OCI-LY1 (cell line): ENCODE measurements around the gene MAIP1.

Source experiments
- H2AFZ ChIP-seq: fragments of 200-600 bp; sonication (generic), shearing (Covaris generic); 2 replicates; pipeline ENCODE4 v1.6.0; 2014; ENCODE audit warnings: antibody characterized with exemption, mild to moderate bottlenecking, low read length
- H3F3A ChIP-seq: fragments of 200-600 bp; sonication (generic), shearing (Covaris generic); 2 replicates; pipeline ENCODE4 v1.6.0; 2014; ENCODE audit warnings: mild to moderate bottlenecking, antibody characterized with exemption, low read length, moderate library complexity; ENCODE audit not compliant: insufficient read depth
- H3K27ac ChIP-seq: fragments of 200-600 bp; sonication (generic); 2 replicates; pipeline ENCODE4 v1.5.1; 2014; ENCODE audit warnings: low read length, mixed run types, mild to moderate bottlenecking, low read depth; ENCODE audit not compliant: poor library complexity, severe bottlenecking
- H3K27me3 ChIP-seq: fragments of 200-600 bp; sonication (generic); 2 replicates; pipeline ENCODE4 v1.6.0; 2014; ENCODE audit warnings: antibody characterized with exemption, mild to moderate bottlenecking, low read length, moderate library complexity; ENCODE audit not compliant: insufficient read depth
- H3K36me3 ChIP-seq: fragments of 200-600 bp; sonication (generic); 2 replicates; pipeline ENCODE4 v1.6.1; 2014; ENCODE audit warnings: mild to moderate bottlenecking, antibody characterized with exemption, low read length, moderate library complexity, mixed read lengths; ENCODE audit not compliant: insufficient read depth
- H3K4me1 ChIP-seq: fragments of 200-600 bp; sonication (generic); 2 replicates; pipeline ENCODE4 v1.5.1; 2014; ENCODE audit warnings: mild to moderate bottlenecking, low read length, moderate library complexity; ENCODE audit not compliant: insufficient read depth, severe bottlenecking
- H3K4me2 ChIP-seq: fragments of 200-600 bp; sonication (generic), shearing (Covaris generic); 2 replicates; pipeline ENCODE4 v1.6.1; 2014; ENCODE audit warnings: low read length
- H3K4me3 ChIP-seq: fragments of 200-600 bp; sonication (generic); 2 replicates; pipeline ENCODE4 v1.5.1; 2014; ENCODE audit warnings: low read length, low read depth, mild to moderate bottlenecking, mixed read lengths; ENCODE audit not compliant: poor library complexity, severe bottlenecking
- H3K79me2 ChIP-seq: fragments of 200-600 bp; shearing (Covaris generic); 2 replicates; pipeline ENCODE4 v1.6.1; 2016; ENCODE audit warnings: mixed run types, low read length, mixed read lengths; ENCODE audit not compliant: insufficient read depth
- H3K9ac ChIP-seq: fragments of 200-600 bp; sonication (generic), shearing (Covaris generic); 2 replicates; pipeline ENCODE4 v1.6.1; 2014; ENCODE audit warnings: mild to moderate bottlenecking, low read length, mixed read lengths
- H3K9me2 ChIP-seq: fragments of 200-600 bp; sonication (generic), shearing (Covaris generic); 2 replicates; pipeline ENCODE4 v1.6.1; 2014; ENCODE audit warnings: low read depth, mild to moderate bottlenecking, low read length, mixed read lengths
- H3K9me3 ChIP-seq: fragments of 200-600 bp; shearing (Covaris generic); 2 replicates; pipeline ENCODE4 v1.6.1; 2014; ENCODE audit warnings: low read length, mixed read lengths
- H4K20me1 ChIP-seq: fragments of 200-600 bp; sonication (generic), shearing (Covaris generic); 2 replicates; pipeline ENCODE4 v1.6.0; 2016; ENCODE audit warnings: mild to moderate bottlenecking, low read length; ENCODE audit not compliant: insufficient read depth
- EZH2 ChIP-seq: fragments of 200-600 bp; sonication (generic), shearing (Covaris generic); IDR thresholded peaks from 2 replicates; pipeline ENCODE4 v1.8.0; 2017; ENCODE audit warnings: borderline replicate concordance, mixed run types, mild to moderate bottlenecking, antibody characterized with exemption, low read length, moderate library complexity, mixed read lengths
- TF ChIP-seq, protein P1 (sequence below): fragments of 200-600 bp; sonication (generic), shearing (Covaris generic); IDR thresholded peaks from 2 replicates; pipeline ENCODE4 v1.5.1; 2017; ENCODE audit warnings: mild to moderate bottlenecking, antibody characterized with exemption, low read length, moderate library complexity, mixed read lengths

Gene MAIP1

DNA sequence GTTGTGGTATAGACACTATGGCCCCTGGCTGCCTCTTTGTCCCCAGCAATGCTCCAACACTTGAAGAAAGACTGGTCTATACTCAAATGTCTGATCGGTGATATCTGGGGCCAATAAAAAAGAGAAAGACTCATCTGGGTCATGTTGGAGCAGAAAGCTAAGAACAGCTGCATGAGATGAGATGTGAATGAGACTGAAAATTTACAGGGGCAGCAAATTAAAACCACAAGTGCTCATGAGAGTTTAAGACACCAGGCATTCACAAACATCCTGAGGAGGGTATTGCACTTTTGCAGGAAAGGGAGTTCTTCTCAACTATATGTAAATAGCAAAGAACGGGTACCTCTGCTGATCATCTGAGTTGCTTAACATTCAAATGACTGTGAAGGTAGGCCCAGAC lies 36.3 kb downstream of the MAIP1 start:
- Histone ChIP-seq H2AFZ (no peak overlapping the region), H3K4me3 (no peak overlapping the region), H3K9me3 (no peaks in the 10 kb centered on the region), H3K9ac (no peak overlapping the region), H4K20me1 (no peaks in the 10 kb centered on the region), H3K9me2 (no peaks in the 10 kb centered on the region), H3F3A (no peaks in the 10 kb centered on the region), H3K27me3 (no peaks in the 10 kb centered on the region), H3K36me3 (no peaks in the 10 kb centered on the region), H3K4me2 (no peak overlapping the region), H3K27ac (no peak overlapping the region), H3K4me1 (peaks cover 8% of the 10 kb centered on the region), H3K79me2 (no peaks in the 10 kb centered on the region)
- TF ChIP-seq, protein P1, sequence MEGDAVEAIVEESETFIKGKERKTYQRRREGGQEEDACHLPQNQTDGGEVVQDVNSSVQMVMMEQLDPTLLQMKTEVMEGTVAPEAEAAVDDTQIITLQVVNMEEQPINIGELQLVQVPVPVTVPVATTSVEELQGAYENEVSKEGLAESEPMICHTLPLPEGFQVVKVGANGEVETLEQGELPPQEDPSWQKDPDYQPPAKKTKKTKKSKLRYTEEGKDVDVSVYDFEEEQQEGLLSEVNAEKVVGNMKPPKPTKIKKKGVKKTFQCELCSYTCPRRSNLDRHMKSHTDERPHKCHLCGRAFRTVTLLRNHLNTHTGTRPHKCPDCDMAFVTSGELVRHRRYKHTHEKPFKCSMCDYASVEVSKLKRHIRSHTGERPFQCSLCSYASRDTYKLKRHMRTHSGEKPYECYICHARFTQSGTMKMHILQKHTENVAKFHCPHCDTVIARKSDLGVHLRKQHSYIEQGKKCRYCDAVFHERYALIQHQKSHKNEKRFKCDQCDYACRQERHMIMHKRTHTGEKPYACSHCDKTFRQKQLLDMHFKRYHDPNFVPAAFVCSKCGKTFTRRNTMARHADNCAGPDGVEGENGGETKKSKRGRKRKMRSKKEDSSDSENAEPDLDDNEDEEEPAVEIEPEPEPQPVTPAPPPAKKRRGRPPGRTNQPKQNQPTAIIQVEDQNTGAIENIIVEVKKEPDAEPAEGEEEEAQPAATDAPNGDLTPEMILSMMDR: no peak
- TF ChIP-seq EZH2: no peak

DNA sequence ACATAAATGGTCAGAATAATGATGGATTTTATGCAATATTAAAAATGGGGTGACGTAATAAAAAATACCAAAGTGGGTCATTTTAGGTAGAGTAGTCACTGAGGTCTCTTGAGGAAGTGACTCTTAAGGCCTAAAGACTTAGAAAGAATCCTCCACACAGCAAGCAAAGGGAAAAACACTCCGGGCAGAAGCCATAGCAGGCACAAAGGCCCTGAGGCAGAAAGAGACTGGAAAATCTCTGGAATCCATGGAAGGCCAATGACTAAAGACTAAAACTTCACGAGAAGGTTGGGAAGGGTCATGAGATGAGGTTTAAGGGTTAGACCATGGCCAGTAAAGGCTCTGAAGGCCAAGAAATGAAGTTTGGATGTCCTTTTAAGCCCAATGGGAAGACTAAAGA lies 36.9 kb downstream of the MAIP1 start:
- Histone ChIP-seq H3K27me3 (no peaks in the 10 kb centered on the region), H2AFZ (no peak overlapping the region), H3K4me3 (no peak overlapping the region), H3K79me2 (no peaks in the 10 kb centered on the region), H3K9ac (no peak overlapping the region), H3K4me2 (no peak overlapping the region), H3K27ac (no peak overlapping the region), H3K4me1 (peaks cover 8% of the 10 kb centered on the region), H3K36me3 (no peaks in the 10 kb centered on the region), H4K20me1 (no peaks in the 10 kb centered on the region), H3K9me2 (no peaks in the 10 kb centered on the region), H3K9me3 (no peaks in the 10 kb centered on the region), H3F3A (no peaks in the 10 kb centered on the region)
- TF ChIP-seq, protein P1: no peak
- no peak for TF ChIP-seq EZH2

DNA sequence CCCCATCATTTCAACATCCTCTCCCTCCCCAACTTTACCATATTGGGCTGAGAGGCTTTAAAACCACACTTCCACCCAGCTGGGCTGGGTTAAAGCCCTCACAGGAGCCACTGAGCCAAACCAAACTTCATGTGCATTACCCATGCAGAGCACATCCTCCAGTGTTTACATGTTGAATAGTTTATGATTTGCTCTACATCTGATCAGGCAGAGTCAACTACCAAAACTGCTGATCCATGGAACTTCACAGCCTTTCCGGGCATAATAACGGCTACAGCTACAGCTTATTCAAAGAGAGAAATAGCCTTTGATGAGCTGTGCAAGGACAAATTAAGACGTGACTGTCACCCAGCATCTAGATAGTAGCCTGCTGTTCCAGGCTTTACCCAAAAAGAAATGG lies 39.0 kb downstream of the MAIP1 start:
- Histone ChIP-seq H3K9me3 (no peaks in the 10 kb centered on the region), H2AFZ (no peak overlapping the region), H3K9ac (no peak overlapping the region), H3K9me2 (no peaks in the 10 kb centered on the region), H3K79me2 (no peaks in the 10 kb centered on the region), H3K4me2 (no peak overlapping the region), H3K4me1 (no peaks in the 10 kb centered on the region), H3K27ac (no peak overlapping the region), H3K27me3 (no peaks in the 10 kb centered on the region), H3F3A (no peaks in the 10 kb centered on the region), H4K20me1 (no peaks in the 10 kb centered on the region), H3K4me3 (no peak overlapping the region), H3K36me3 (no peaks in the 10 kb centered on the region)
- TF ChIP-seq, protein P1: no peak
- no peak for TF ChIP-seq EZH2
